ENCODE measurements around the gene PAGR1. TPM values are rescaled to one million over a fixed set of nuclear protein-coding genes. Genes with fewer than 3 reads are reported as not detected.

PAGR1 gene
- total and polyA plus RNA-seq, 2 of the 8 experiments (the other 6 are each of a cell fraction or from before 2014, with no cell fraction given), result 35.4 to 56.4 TPM

GRCh38 chr16:29849505-29849904 is 33.6 kb downstream of the PAGR1 start:
- Histone ChIP-seq H2AFZ (ENCODE audit: low read length) (no peak overlapping the region), H4K91ac (replicated peaks; ENCODE audit: insufficient read length, low read length) (no peak overlapping the region), H3K4me1 (replicated peaks in 1 of 4; ENCODE audit: control insufficient read depth in 3 of 4, insufficient read depth in 4 of 4, low read length in 3 of 4) (no peaks in the 10 kb centered on the region; a peak in 1 of 7 replicates), H3K18ac (ENCODE audit: extremely low read depth, low read length) (no peak overlapping the region), H2BK120ac (replicated peaks; ENCODE audit: low read depth, low read length) (no peak overlapping the region), H3K14ac (ENCODE audit: insufficient read length) (no peak overlapping the region), H4K5ac (ENCODE audit: insufficient read length, low read depth, low read length) (no peak overlapping the region), H3K27ac (ENCODE audit: low read depth, low read length) (no peak overlapping the region), H3K79me2 (ENCODE audit: control insufficient read depth in 1 of 2, insufficient read depth in 2 of 2, low read length in 2 of 2) (no peaks in the 10 kb centered on the region), H3K79me1 (ENCODE audit: low read depth, low read length) (no peaks in the 10 kb centered on the region), H4K8ac (ENCODE audit: extremely low read depth, insufficient read depth, low read length) (no peak overlapping the region), H3K4ac (replicated peaks; ENCODE audit: insufficient read length, low read depth, low read length) (no peak overlapping the region), H3K27me3 (replicated peaks in 1 of 4; ENCODE audit: control insufficient read depth in 3 of 4, extremely low read depth in 1 of 4, insufficient read depth in 3 of 4, low read length in 3 of 4) (no peaks in the 10 kb centered on the region), H3K9me3 (ENCODE audit: insufficient read depth in 2 of 2, low read depth in 1 of 2, low read length in 1 of 2) (no peaks in the 10 kb centered on the region), H2BK20ac (ENCODE audit: low read length) (no peak overlapping the region), H3K9ac (replicated peaks in 1 of 4; ENCODE audit: extremely low read depth in 1 of 4, low read depth in 3 of 4, low read length in 3 of 4) (peak overlapping the region in 1 of 4 experiments; percentile 8; a peak in 1 of 7 replicates), H3K56ac (replicated peaks; ENCODE audit: insufficient read length, low read depth, low read length) (no peak overlapping the region), H2BK12ac (ENCODE audit: low read depth, low read length) (no peak overlapping the region), H2BK15ac (ENCODE audit: low read length) (no peak overlapping the region), H2AK5ac (ENCODE audit: low read depth, low read length) (no peak overlapping the region), H3K23me2 (ENCODE audit: low read depth, low read length) (no peaks in the 10 kb centered on the region), H3K23ac (ENCODE audit: insufficient read length) (no peak overlapping the region), H3K4me2 (ENCODE audit: insufficient read depth in 1 of 2, low read depth in 2 of 2, low read length in 2 of 2) (no peak overlapping the region), H4K20me1 (replicated peaks in 1 of 2; ENCODE audit: control insufficient read depth in 1 of 2, insufficient read depth in 2 of 2, low read length in 2 of 2) (no peaks in the 10 kb centered on the region), H2BK5ac (ENCODE audit: low read depth, low read length) (peak overlapping the region; percentile 35; the same call in 1 of the 2 replicates), H3K36me3 (ENCODE audit: control insufficient read depth in 2 of 4, insufficient read depth in 4 of 4, low read length in 3 of 4) (no peaks in the 10 kb centered on the region), H3K4me3 (ENCODE audit: extremely low read depth in 1 of 4, insufficient read depth in 2 of 4, low read depth in 3 of 4, low read length in 4 of 4) (no peak overlapping the region)
- FAIRE-seq, result no peak
- CTCF ChIA-PET (ENCODE audit: partially characterized antibody), result interaction anchor here (0.6 to 15.0 kb wide), 14 partner anchors 9 to 1714 kb away, joined by 3 to 212 read pairs (median 10); partner anchors contain the start of genes CDIPT, MVP, PAGR1 and TLCD3B
- 91% methylated on average over 3 of the region's 5 CpGs; no CpG with 5 or more reads in 1 of the 2 experiments for WGBS, 2 experiments (ENCODE audit: extremely low coverage in 1 of 2, insufficient coverage in 1 of 2, insufficient read length in 1 of 2, insufficient replicate concordance in 2 of 2, low coverage in 1 of 2, low lambda C conversion rate in 2 of 2, missing lambda C conversion rate in 1 of 2)
- POLR2A ChIA-PET (ENCODE audit: partially characterized antibody), result interaction anchor here (0.7 to 12.7 kb wide), 5 partner anchors 8 to 150 kb away, joined by 3 to 167 read pairs (median 11); partner anchors contain the start of genes CDIPT, MAZ, MVP and PAGR1
- DNase-seq (ENCODE audit: low read depth in 1 of 2, low spot score in 2 of 2), result no peak
- no peak for TF ChIP-seq EGR1 (IDR thresholded peaks at IDR 0.05; ENCODE audit: borderline replicate concordance, low read depth, low read length)
- no peak for TF ChIP-seq SP4 (IDR thresholded peaks at IDR 0.05; ENCODE audit: low read length)
- no peak for TF ChIP-seq SUZ12 (IDR thresholded peaks at IDR 0.05; ENCODE audit: low read length)
- no peak for TF ChIP-seq BACH1 (IDR thresholded peaks at IDR 0.05; ENCODE audit: low read length)
- no peak for TF ChIP-seq HDAC2 (IDR thresholded peaks at IDR 0.05; ENCODE audit: borderline replicate concordance in 1 of 2, low read depth in 2 of 2, low read length in 2 of 2)
- no peak for TF ChIP-seq ZNF274 (IDR thresholded peaks at IDR 0.05; ENCODE audit: borderline replicate concordance, extremely low read depth, low read length)
- TF ChIP-seq MAFK (IDR thresholded peaks at IDR 0.05; ENCODE audit: low read depth, low read length), result no peak
- no peak for TF ChIP-seq SP1 (IDR thresholded peaks at IDR 0.05; ENCODE audit: low read depth, low read length)
- no peak for TF ChIP-seq NRF1 (IDR thresholded peaks at IDR 0.05; ENCODE audit: low read depth, low read length)
- TF ChIP-seq TEAD4 (IDR thresholded peaks at IDR 0.05; ENCODE audit: low read depth, low read length), result no peak
- no peak for TF ChIP-seq KDM1A (IDR thresholded peaks at IDR 0.05; ENCODE audit: borderline replicate concordance, low read length)
- TF ChIP-seq EZH2 (IDR thresholded peaks at IDR 0.05; ENCODE audit: low read depth, low read length, severe bottlenecking), result no peak
- no peak for TF ChIP-seq E2F6 (IDR thresholded peaks at IDR 0.05)
- TF ChIP-seq RXRA (IDR thresholded peaks at IDR 0.05; ENCODE audit: insufficient read depth, low read depth, low read length), result no peak
